Measurements from ENCODE around the gene CCDC196.

The CCDC196 gene, protein sequence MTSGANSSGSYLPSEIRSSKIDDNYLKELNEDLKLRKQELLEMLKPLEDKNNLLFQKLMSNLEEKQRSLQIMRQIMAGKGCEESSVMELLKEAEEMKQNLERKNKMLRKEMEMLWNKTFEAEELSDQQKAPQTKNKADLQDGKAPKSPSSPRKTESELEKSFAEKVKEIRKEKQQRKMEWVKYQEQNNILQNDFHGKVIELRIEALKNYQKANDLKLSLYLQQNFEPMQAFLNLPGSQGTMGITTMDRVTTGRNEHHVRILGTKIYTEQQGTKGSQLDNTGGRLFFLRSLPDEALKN

DNA sequence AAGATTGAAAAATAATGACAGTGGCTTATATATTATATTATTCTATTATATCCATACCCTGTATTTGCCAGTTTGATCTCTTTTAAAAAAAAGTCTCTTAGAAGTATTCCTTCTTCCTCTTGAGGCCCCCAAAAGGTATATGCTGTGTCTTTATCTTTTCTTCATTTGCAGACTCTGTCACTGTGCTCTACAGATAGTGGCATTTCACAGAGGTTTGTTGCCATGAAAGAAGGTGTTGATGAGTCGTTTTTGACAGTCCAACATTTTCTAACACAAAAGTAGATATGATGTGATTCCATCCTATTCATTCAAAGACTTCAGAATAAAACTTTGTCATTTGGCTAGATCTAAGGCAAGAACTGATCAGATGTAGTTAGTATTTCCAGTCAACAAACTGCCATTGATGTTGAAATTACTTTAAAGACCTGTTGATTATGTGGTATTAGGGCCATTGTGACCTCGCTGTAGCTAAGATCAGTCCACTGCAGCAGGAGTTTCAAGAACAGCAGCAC lies at the start of gene CCDC196:
TSS of gene CCDC196 (plus strand) at position 462 of the 512 bp plus-strand sequence. CDS start 132 bp downstream, outside the sequence.
- no peak for DNase-seq (ENCODE audit: low read depth)

DNA sequence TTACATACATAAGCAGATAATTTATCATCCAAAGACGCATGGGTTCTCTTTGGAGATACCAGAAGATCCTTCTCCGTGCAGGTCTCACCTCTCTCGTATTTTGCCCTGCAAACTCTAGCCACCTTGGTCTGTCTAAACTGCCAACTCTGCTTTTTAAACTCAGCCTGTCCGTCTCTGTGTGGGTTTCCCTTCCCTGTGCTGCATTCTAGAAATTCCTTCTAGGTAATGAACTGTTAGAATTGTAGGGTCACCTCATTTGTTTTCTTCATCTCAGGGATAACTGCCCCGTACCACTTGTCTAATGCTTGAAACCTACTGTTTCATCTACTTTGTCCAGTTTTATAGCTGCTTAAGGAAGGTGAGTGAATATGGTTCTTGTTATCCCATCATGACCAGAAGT lies 45.4 kb upstream of the CCDC196 start:
- no peak for DNase-seq (ENCODE audit: low read depth)

DNA sequence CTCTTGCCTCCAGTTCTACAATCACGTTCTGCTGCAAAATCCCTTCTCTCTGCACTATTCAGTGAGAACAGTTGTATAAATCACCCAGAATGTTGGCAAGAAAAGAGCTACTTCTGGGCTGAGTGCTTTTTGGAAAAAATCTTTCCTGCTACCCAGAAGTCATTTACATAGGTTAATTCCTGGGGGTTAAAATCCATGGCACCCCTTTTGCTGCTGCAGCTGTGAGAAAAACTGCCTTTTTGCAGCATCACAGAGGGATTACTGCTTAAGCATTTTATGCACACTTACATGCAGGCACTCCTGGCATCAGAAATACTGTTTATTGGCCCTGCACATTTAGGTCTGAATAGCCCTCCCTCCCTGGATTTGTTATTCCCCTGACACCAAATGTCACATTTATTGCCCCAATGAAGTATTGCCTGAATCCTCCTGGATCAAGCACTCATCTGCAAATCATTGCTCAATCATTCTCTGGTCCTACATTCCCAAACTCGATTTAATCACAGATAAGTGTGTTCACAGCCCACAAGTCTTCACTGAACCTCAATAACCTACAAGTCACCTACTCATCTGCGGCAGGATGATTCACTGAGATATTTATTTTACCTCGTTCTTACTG lies 43.1 kb upstream of the CCDC196 start:
- DNase-seq (ENCODE audit: low read depth) = no peak

DNA sequence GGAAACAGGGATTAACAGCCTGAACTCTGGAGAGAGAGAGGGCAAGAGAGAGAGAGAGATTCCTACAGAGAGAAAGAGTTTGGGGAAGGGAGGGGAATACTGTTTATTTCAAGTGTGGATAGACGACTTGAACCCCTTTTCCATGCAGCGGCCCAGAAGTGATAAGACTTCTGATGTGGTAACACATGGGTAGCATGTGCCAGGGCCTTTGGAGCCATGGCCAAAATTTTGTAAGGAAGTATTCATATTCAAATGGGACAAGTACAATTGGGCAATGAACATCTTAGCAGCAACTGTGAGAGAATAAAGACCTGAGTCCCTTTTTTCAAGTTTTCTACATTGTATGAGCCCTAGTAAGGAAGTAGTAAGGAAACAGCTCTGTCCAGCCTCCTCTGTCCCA lies 42.4 kb upstream of the CCDC196 start:
- DNase-seq (ENCODE audit: low read depth) = no peak

DNA sequence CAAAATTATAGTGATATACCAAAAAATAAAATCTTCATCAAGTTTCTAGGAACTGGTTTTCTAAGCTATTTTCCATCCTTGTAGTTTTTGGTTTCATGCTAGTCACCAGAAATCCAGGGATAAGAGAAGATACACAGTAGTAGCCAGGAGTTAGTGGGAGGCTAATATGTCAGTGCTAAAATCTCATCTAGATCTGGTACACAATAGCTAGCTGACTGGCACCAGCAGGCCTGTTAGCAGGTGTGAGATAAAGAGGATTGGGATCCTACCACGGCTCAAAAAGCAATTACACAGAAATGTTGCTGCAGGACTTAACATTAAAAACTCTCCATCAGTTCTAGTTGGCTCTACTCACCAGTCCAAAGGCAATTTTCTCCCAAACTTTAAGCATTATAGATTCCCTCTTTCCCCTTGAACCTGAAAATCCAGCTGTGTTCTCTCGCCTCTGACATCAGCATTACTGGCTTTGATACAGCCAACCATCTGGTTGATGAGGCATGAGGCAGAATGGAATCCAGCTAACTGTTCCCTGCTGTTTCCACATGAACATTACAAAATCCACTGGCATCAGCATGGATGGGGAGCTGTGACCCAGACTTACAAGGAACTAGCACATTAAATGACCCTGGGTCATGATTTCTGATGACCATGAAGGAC lies 41.8 kb upstream of the CCDC196 start:
- no peak for DNase-seq (ENCODE audit: low read depth)

DNA sequence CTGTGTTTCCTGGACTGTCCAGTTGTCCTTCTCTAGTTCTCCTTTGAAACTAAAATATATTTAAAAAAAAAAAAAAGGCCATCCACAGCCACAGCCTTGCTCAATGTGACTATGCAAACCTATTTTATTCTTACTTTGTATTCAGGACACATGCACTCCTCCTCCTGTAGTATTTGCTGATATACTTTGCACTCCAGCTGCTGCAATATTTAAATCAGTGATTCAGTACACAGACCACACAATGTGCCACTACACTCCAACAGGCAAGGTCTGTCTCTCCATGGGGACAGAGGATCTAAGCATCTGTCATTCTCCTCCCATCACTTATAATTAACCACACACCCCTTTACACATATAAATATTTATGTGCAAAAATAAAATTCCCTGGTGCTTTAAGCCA lies 40.2 kb upstream of the CCDC196 start:
- no peak for DNase-seq (ENCODE audit: low read depth)

DNA sequence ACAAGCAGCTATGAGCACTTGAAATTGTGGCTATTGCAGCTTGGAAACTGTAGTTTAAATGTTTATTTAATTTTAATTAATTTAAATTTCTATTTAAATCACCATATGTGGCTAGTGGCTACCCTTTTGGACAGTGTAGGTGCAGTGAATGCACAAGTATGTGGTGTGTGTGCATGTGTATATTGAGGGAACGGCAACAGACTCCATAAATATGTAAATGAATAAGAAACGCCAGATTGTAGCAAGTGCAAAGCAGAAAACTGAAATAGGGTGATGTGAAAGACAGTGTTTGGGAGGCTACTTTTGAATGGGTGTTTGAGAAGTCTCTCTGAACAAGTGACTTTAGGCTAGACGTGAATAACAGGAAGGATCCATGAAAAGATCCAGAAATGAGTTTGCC lies 32.7 kb upstream of the CCDC196 start:
- no peak for DNase-seq (ENCODE audit: low read depth)

DNA sequence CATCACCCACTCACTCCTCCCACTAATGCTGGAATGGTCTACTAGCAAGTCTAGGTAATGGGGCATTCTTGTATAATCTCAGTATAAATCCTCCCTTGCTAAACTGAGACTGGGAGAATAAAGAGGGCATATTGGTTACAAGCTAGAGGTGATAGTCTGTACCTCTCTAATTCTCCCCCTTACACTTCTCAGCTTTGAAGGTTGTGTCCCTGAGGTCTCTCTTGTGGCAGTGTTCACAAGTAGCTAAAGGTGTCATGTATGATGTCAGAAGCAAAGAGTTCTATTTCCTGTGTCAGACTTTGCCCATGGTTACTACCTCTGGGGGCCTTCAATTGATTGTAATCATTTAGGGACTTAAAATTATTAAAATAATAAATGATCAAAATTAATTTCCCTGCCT lies 26.6 kb upstream of the CCDC196 start:
- no peak for DNase-seq (ENCODE audit: low read depth)

DNA sequence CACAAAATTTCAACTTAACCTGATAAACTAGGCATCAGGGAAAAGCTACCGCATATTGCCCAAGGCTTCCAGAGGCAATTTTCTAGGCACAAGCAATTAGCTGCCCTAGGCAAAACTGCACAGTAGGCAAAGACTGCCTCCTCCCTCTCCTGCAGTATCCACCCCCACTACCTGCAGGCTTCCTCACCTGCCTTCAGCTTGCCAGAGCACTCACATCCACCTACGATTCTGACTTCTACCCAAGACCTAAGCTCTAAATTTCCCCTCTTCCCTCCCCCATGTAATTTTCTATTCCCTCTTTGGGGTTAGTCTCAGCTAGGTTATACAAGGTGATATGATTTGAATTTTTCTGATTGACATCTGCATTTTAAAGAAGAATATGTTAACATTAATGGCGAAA lies 21.9 kb upstream of the CCDC196 start:
- DNase-seq (ENCODE audit: low read depth) = no peak

DNA sequence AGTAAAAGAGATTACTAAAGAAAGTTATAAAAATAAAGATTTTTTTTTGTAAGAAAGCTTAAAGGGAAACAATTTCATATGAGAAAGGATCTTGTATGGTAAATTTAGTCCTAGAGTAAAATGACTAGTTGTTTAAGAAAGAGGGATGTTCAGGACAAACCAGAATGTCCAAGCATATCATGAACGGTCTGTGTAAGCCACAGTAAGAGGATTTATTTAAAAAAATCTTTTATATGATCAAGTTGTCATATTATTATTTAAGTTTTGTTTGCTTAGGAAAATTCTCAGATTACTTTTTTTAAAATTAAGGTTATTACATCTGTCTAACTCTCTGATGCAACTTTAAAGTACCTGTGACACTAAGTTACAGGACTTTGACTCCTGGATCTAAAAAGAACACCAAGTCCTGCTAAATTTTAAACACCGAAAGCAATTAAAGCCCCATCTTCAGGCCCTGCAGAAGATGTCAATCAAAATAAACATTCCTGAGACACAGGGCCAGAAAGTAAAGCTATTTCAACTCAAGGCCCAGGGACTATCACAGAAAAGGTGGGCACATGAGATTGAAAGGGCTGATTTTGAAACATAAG lies 17.3 kb upstream of the CCDC196 start:
- no peak for DNase-seq (ENCODE audit: low read depth)

DNA sequence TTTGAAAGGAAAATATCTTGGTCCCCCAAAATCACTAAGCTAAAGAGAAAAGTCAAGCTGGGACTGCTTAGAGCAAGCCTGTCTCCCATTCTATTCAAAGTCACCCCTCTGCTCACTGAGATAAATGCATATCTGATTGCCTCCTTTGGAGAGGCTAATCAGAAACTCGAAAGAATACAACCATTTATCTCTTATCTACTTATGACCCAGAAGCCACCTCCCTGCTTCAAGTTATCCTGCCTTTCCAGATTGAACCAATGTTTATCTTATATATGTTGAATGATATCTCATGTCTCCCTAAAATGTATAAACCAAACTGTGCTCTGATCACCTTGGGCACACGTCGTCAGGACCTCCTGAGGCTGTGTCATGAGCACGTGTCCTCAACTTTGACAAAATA lies 14.6 kb upstream of the CCDC196 start:
- DNase-seq (ENCODE audit: low read depth) = no peak

DNA sequence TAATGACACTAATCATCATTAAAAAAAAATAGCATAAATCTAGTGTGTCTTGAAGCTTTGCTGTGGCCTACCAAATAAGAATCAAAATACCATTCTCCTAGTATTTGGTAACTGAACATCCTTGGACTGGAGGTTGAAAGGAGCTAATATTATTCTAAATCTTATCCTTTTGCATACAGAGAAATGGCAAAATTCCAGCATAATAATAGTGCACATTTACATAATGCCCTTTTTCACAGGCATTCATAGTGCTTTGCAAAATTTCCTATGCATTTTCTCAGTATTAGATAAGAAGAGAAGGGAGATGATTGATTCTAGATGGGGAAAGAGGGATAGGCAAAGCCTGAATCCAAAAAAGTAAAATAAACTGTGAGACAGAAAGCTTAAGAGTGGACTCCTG lies 13.9 kb upstream of the CCDC196 start:
- DNase-seq (ENCODE audit: low read depth) = no peak

DNA sequence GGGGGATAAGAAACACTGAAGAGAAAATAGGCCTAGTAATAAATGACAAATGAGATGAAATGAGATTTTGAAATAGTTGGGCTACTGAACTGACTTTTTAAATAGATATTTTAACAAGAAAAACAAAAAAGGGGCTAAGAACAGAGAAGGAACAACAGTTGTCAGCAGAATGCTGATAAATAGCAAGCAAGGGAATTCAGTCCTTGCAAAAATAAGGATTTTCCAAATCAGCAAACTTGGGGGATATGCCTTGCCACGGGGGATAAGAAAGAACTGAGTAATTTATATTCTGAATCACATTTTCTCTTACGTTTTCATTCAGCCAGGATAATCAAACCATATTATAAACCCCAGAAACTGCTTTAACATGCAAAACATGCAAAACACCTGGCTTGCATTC lies 12.9 kb upstream of the CCDC196 start:
- DNase-seq (ENCODE audit: low read depth) = no peak

DNA sequence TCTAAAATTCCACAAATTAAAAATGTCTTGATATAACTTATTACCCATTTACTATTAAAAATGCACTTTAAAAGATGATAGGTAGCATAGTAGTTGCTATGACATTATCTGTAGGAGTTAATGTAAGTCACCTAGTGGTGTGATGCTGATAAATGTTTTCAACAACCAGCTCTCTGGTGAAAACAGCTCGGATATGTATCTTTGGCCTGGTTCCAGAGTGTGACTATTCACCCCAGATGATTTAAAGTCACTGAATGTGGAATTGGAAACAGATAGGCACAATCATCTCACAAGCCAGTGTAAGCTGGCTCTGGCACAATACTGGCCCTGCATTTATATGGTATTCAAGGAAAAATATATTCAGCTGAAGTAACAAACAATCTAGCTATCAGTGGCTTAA lies 9.2 kb upstream of the CCDC196 start:
- no peak for DNase-seq (ENCODE audit: low read depth)

DNA sequence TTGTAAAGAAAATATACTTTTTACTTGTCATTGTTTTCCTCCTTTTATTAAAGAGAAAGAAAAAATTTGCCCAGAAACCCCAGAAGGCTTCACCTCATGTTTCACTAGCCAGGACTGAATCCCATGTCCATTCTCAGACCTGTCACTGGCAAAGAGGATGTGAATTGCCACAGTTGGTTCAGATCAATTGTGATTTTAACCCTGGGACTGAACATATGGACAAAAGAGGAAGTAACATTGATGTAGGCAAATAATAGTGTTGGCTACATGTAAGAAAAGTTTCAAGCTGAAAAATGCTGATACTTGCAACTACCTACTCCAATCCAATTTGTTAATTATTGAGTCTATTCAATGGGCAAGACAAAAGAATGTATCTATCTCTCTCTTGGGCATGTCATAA lies 8.6 kb upstream of the CCDC196 start:
- DNase-seq (ENCODE audit: low read depth) = no peak

DNA sequence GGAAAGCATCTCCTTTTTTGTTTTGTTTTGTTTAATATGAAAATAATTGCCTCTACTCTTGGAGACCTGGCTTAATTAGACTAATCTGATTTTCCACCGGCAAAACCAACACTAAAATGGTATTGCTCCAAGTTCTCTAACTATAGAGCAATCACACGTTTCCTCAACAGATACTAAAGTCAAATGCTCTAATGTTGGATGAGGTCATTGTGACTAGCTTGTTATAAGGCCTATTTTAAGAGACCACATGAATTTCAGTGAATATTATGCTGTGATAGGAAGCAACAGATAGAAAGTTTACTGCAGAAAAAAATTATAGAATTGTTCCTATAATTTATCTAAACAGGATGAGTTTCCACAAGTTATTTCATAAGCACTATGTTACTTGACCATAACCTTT lies 3.3 kb upstream of the CCDC196 start:
- no peak for DNase-seq (ENCODE audit: low read depth)

DNA sequence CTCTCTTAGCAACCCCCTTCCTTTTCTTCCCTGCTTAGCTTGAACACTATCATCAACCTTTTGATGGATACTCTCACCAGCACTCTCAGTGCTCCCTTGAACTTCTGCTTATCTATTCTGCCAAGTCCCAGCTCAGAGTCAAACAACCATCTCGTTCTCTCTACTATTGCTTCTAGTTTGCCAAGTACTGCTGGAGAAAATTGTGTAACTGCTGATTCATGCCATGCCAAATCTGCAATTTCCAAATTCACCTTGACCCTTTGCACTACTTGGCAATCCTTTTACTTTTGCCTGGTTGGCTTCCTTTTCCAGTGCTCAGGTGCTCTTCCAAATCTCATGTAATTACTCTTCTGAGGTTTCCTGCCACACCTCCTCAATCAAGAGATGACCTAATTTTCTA lies 2.8 kb upstream of the CCDC196 start:
- no peak for DNase-seq (ENCODE audit: low read depth)

DNA sequence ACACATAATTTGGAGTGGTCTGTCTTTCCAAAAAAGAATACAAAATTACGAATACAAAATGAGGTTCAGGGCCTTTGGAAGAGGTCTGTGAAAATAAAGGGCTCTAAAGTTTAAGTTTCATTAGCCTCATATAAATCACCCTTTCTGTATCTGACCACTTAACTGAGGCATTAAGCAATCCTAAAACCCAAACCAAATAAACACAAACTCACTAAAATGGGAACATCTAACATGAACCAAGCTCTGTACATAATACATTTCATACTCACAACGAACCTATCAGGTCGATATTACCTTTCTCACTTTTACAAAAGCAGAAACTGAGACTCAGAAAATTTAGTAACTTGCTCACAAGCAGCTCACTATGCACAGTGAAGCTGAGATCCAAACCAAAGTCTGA lies 1.1 kb upstream of the CCDC196 start:
- no peak for DNase-seq (ENCODE audit: low read depth)

DNA sequence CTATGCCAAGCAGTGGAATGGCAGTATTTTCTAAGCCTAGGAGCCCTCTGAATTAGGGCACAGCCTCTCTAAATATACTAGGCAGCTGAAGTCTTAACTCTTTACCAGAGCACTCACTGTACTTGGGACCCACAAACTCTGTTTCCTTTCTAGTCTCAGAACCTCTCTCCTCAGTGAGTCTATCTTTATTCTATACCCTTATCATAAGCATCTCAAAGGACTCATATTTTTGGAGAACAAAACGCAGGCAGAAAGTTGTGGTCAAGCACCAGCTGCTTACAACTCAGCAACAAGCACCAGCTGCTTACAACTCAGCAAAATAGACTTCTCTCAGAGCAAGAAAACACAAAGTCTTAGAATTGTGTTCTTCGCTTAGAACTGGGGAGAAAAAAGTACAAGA lies 993 bp downstream of the CCDC196 start:
- no peak for DNase-seq (ENCODE audit: low read depth)

DNA sequence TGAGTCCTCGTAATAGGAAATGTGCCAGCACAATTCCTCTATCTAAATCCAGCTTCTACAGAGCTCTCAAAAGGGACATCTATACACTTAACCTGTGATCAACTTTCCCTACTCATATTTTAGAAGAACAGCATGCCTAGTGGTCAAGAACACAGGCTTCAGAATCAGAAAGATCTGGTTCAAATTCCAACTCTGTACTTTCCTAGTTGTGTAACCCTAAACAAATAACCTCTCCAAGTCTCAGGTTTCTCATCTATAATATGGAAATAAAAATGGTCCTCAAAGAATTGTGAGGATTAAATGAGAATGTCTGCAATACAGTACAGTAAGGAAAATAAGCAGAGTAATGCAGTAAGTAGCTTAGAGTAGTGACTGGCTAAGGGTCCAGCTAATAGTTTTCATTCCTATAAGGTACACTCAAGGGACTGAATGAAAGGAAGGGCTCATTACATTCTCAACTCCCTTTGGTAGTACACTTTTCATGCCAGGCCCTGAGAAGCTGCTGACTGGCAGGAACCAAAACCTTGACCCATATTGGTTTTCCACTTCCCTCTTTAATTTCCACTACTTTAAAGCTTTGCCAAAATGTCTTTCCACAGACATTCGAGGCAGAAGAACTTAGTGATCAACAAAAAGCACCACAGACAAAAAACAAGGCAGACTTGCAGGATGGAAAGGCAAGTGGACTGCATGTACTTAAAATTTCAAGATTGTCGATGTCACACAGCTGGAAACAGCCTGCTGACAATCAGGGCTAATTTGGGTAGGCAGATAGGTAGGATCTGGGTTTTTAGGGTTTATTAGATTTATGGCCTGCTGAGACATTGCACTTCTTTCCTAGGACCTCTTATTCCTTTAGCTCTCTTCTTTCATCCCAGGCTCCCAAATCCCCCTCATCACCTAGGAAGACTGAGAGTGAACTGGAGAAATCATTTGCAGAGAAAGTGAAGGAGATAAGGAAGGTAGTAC lies 4.3 kb downstream of the CCDC196 start:
- no peak for DNase-seq (ENCODE audit: low read depth)

DNA sequence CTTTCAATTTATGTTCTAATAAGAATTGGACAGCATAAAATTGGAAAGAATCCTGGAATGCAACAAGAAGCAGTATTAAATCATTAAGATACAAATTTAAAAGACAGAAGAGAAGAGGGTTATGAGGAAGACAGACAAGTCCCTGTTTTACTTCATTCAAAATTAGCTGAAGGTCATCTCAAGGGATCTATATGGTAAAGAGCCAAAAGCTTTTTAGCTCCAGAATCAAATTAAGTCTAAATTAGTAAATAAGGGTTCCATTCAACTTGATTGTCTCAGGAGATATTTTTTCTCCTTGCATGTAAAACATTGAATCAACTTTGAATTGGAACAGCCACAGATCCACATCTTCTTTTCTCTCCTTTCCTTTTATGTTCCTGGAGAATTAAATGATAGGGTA lies 7.6 kb downstream of the CCDC196 start:
- DNase-seq (ENCODE audit: low read depth) = no peak

Measured in T-helper 22 cell (primary cell).